NT2/D1 (cell line): ENCODE measurements around the gene CCSER1.

Source experiments
- DNase-seq: peaks from one replicate; pipeline ENCODE4 v3.0.0-alpha.2; 2011; ENCODE audit warnings: low read depth, low spot score
- H3K27me3 ChIP-seq: 2 replicates; pipeline ENCODE4 v1.6.0; 2011; ENCODE audit warnings: mild to moderate bottlenecking; ENCODE audit not compliant: insufficient read length, insufficient read depth
- H3K36me3 ChIP-seq: 2 replicates; pipeline ENCODE4 v1.6.1; 2011; ENCODE audit warnings: mild to moderate bottlenecking, low read length, mixed read lengths; ENCODE audit not compliant: insufficient read depth, insufficient read length
- H3K4me1 ChIP-seq: 2 replicates; pipeline ENCODE4 v1.5.1; 2011; ENCODE audit not compliant: insufficient read depth, insufficient read length
- H3K4me3 ChIP-seq: 2 replicates; pipeline ENCODE4 v1.5.1; 2011; ENCODE audit warnings: low read depth; ENCODE audit not compliant: insufficient read length
- H3K9ac ChIP-seq: 2 replicates; pipeline ENCODE4 v1.6.0; 2011; ENCODE audit warnings: low read depth; ENCODE audit not compliant: insufficient read length
- H3K9me3 ChIP-seq: 2 replicates; pipeline ENCODE4 v1.5.1; 2011; ENCODE audit warnings: mild to moderate bottlenecking, low read length; ENCODE audit not compliant: insufficient read depth
- SUZ12 ChIP-seq: IDR thresholded peaks from 2 replicates; pipeline ENCODE4 v1.6.1; 2011; ENCODE audit not compliant: insufficient read length, insufficient read depth; ENCODE audit errors: extremely low read depth
- YY1 ChIP-seq: IDR thresholded peaks from 2 replicates; pipeline ENCODE4 v1.6.1; 2011; ENCODE audit not compliant: insufficient read length, insufficient read depth
- ZNF274 ChIP-seq: IDR thresholded peaks from 2 replicates; pipeline ENCODE4 v1.6.1; 2011; ENCODE audit warnings: mild to moderate bottlenecking, low read depth, low read length

CCSER1 gene

DNA sequence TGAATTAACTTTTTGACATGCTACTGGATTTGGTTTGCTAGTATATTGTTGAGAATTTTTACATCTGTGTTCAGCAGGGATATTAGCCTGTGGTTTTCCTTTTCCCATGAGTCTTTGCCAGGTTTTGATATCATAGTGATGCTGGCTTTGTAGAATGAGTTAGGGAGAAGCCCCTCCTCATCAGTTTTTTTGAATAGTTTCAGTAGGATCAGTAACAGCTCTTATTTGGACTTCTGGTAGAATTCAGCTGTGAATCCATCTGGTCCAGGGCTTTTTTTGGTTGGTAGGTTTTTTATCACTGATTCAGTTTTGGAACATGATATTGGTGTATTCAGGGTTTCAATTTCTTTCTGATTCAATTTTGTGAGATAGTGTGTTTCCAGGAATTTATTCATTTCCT, 1386.1 kb downstream of the CCSER1 start:
- no peak overlapping the region for H3K9ac ChIP-seq
- no peak for DNase-seq
- no peak overlapping the region for H3K4me3 ChIP-seq
- H3K27me3 ChIP-seq = no peaks in the 10 kb centered on the region
- no peaks in the 10 kb centered on the region for H3K36me3 ChIP-seq
- H3K9me3 ChIP-seq = no peaks in the 10 kb centered on the region
- TF ChIP-seq SUZ12 (no peak), YY1 (no peak), ZNF274 (no peak)
- no peaks in the 10 kb centered on the region for H3K4me1 ChIP-seq

DNA sequence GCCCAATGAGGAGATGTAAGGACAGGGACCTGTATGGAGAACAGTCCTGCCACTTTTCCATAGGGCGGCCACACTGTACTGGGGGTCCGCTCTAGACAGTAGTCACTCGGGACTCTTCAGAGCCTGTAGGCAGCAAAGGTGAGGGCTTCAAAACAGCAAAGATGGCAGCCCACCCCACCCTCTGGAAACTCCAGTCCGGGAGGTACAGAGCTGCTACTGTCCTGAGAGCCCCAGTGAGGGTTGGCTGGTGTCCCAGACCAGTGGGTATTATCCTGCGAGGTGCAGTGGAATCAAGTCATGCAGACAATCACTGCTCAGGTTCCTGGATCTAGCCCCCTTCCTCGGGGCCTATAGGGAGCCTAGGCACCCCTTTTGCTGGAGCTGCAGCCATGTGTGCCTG, 1392.0 kb downstream of the CCSER1 start:
- Histone ChIP-seq H3K27me3 (no peaks in the 10 kb centered on the region), H3K4me1 (no peaks in the 10 kb centered on the region), H3K36me3 (no peaks in the 10 kb centered on the region), H3K9me3 (no peaks in the 10 kb centered on the region), H3K4me3 (no peak overlapping the region), H3K9ac (no peak overlapping the region)
- no peak for TF ChIP-seq ZNF274
- no peak for TF ChIP-seq SUZ12
- TF ChIP-seq YY1 = no peak
- no peak for DNase-seq

GRCh38 chr4:91525621-91526020, 1398.4 kb downstream of the CCSER1 start:
- Histone ChIP-seq H3K4me3 (no peak overlapping the region), H3K27me3 (no peaks in the 10 kb centered on the region), H3K9ac (no peak overlapping the region), H3K4me1 (no peaks in the 10 kb centered on the region), H3K36me3 (no peaks in the 10 kb centered on the region), H3K9me3 (no peaks in the 10 kb centered on the region)
- no peak for DNase-seq
- no peak for TF ChIP-seq SUZ12
- no peak for TF ChIP-seq YY1
- TF ChIP-seq ZNF274 = no peak

- no peak for TF ChIP-seq YY1
- no peak for TF ChIP-seq SUZ12
- no peak for TF ChIP-seq ZNF274
- no peaks in the 10 kb centered on the region for H3K9me3 ChIP-seq
- H3K4me1 ChIP-seq = no peaks in the 10 kb centered on the region
- H3K9ac ChIP-seq = no peak overlapping the region
- no peak for DNase-seq
- no peaks in the 10 kb centered on the region for H3K27me3 ChIP-seq
- H3K36me3 ChIP-seq = no peaks in the 10 kb centered on the region
- H3K4me3 ChIP-seq = no peak overlapping the region
These were observed 1399.9 kb downstream of the CCSER1 start for GRCh38 chr4:91527056-91527455.

DNA sequence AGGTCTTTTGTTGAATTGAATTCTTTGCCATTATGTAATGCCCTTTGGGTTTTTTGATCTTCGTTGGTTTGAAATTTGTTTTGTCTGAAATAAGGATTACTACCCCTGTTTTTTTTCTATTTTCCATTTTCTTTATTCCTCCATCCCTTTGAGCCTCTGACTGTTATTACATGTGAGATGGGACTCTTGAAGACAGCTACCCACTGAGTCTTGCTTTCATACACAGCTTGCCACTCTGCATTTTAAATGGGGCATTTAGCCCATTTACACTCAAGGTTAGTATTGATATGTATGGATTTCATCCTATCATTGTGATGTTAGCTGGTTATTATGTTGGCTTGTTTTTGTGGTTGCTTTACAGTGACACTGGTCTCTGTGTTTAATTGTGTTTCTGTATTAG, 1440.4 kb downstream of the CCSER1 start:
- Histone ChIP-seq H3K4me1 (no peaks in the 10 kb centered on the region), H3K27me3 (no peaks in the 10 kb centered on the region), H3K9ac (no peak overlapping the region), H3K9me3 (peaks cover 30% of the 10 kb centered on the region; the same call in 1 of the 2 replicates), H3K36me3 (no peaks in the 10 kb centered on the region), H3K4me3 (no peak overlapping the region)
- TF ChIP-seq ZNF274 = no peak
- TF ChIP-seq YY1 = no peak
- TF ChIP-seq SUZ12 = no peak
- DNase-seq = no peak

DNA sequence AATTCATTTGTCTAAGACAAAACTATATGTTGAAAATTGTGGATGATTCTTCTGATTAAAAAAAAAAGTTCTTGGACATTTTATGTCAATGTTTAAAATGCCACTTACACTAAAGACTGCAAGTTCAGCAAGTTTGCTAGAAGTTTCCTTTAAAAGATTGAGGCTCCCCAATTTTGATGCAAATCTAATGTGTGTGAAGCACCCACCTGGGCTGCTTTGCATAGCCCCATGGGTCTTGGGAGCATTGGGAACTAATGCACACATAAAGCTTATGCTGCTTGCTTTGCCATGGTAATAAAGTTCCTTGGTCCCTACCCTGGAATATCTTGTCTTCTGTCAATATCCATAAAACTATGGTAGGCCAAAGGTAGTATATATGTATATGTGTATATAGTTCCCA, 1450.7 kb downstream of the CCSER1 start:
- Histone ChIP-seq H3K36me3 (no peaks in the 10 kb centered on the region), H3K4me1 (no peaks in the 10 kb centered on the region), H3K9me3 (no peaks in the 10 kb centered on the region), H3K27me3 (no peaks in the 10 kb centered on the region), H3K9ac (no peak overlapping the region), H3K4me3 (no peak overlapping the region)
- TF ChIP-seq SUZ12 = no peak
- TF ChIP-seq YY1 = no peak
- TF ChIP-seq ZNF274 = no peak
- no peak for DNase-seq

GRCh38 chr4:91590260-91590659, 1463.1 kb downstream of the CCSER1 start:
- no peak overlapping the region for H3K4me3 ChIP-seq
- no peak for TF ChIP-seq YY1
- TF ChIP-seq SUZ12 = no peak
- no peak for TF ChIP-seq ZNF274
- H3K9me3 ChIP-seq = no peaks in the 10 kb centered on the region
- no peaks in the 10 kb centered on the region for H3K27me3 ChIP-seq
- no peak overlapping the region for H3K9ac ChIP-seq
- no peaks in the 10 kb centered on the region for H3K4me1 ChIP-seq
- no peaks in the 10 kb centered on the region for H3K36me3 ChIP-seq
- no peak for DNase-seq
